H1 (cell line): ENCODE results near the gene ZMYM2. TPM values are rescaled to one million over a fixed set of nuclear protein-coding genes. Genes with fewer than 3 reads are reported as not detected.

Experiments
- CTCF ChIA-PET: fragments of 300-600 bp; sonication (Branson Sonifier 250); formaldehyde crosslinking; loops from one replicate; lab custom pipeline; 2021; ENCODE audit not compliant: partially characterized antibody; lab: Charles Lee
- POLR2A ChIA-PET: fragments of 300-600 bp; sonication (Branson Sonifier 250); formaldehyde crosslinking; loops from one replicate; lab custom pipeline; 2021; ENCODE audit warnings: inconsistent platforms; ENCODE audit not compliant: partially characterized antibody; lab: Charles Lee
- DNase-seq, 2 experiments: peaks; one replicate each; pipeline versions ENCODE4 v3.0.0 to v3.0.0-alpha.2; 2010 to 2022; ENCODE audit warnings: low spot score in 2 of 2, low read depth in 1 of 2, mixed read lengths in 1 of 2
- FAIRE-seq: peaks from 2 replicates; lab custom pipeline; 2011; peaks lifted over from hg19 to GRCh38; lab: Jason Lieb, UNC
- H2AFZ ChIP-seq: 2 replicates; pipeline ENCODE4 v1.8.1; 2012; ENCODE audit warnings: low read length, inconsistent platforms
- H2AK5ac ChIP-seq: 2 replicates; pipeline ENCODE4 v1.6.1; 2013; ENCODE audit warnings: low read depth, low read length
- H2BK120ac ChIP-seq: replicated peaks from 2 replicates; pipeline ENCODE3; 2013; ENCODE audit warnings: low read depth, low read length, inconsistent platforms
- H2BK12ac ChIP-seq: 2 replicates; pipeline ENCODE4 v1.6.1; 2013; ENCODE audit warnings: low read depth, low read length
- H2BK15ac ChIP-seq: 2 replicates; pipeline ENCODE4 v1.6.1; 2013; ENCODE audit warnings: low read length
- H2BK20ac ChIP-seq: 2 replicates; pipeline ENCODE4 v1.6.1; 2013; ENCODE audit warnings: low read length
- H2BK5ac ChIP-seq: 2 replicates; pipeline ENCODE4 v1.6.1; 2013; ENCODE audit warnings: low read depth, low read length
- H3K14ac ChIP-seq: 2 replicates; pipeline ENCODE4 v1.6.1; 2013; ENCODE audit warnings: inconsistent platforms; ENCODE audit not compliant: insufficient read length
- H3K18ac ChIP-seq: 2 replicates; pipeline ENCODE4 v1.6.1; 2013; ENCODE audit warnings: low read length; ENCODE audit errors: extremely low read depth
- H3K23ac ChIP-seq: 2 replicates; pipeline ENCODE4 v1.6.1; 2013; ENCODE audit warnings: inconsistent platforms; ENCODE audit not compliant: insufficient read length
- H3K23me2 ChIP-seq: 2 replicates; pipeline ENCODE4 v1.6.1; 2013; ENCODE audit warnings: low read depth, low read length
- H3K27ac ChIP-seq: 2 replicates; pipeline ENCODE4 v1.6.1; 2011; ENCODE audit warnings: low read depth, low read length, inconsistent platforms
- H3K27me3 ChIP-seq, 4 experiments: replicated peaks in 1 of 4; 1 replicate in 1 of 4; 2 replicates in 3 of 4; pipeline versions ENCODE4 v1.6.1 to v1.8.1; 2011 to 2013; ENCODE audit warnings: low read length in 3 of 4, mild to moderate bottlenecking in 3 of 4, inconsistent platforms in 2 of 4, mixed read lengths in 2 of 4, moderate library complexity in 1 of 4; ENCODE audit not compliant: control insufficient read depth in 3 of 4, insufficient read depth in 3 of 4; ENCODE audit errors: extremely low read depth in 1 of 4
- H3K36me3 ChIP-seq, 4 experiments: 2 replicates each; pipeline versions ENCODE4 v1.6.1 to v1.8.1; 2011 to 2013; ENCODE audit warnings: mild to moderate bottlenecking in 4 of 4, low read length in 3 of 4, moderate library complexity in 2 of 4, control low read depth in 1 of 4, inconsistent platforms in 1 of 4; ENCODE audit not compliant: insufficient read depth in 4 of 4, control insufficient read depth in 2 of 4
- H3K4ac ChIP-seq: replicated peaks from 2 replicates; pipeline ENCODE3; 2013; ENCODE audit warnings: low read length, low read depth, mixed read lengths, inconsistent platforms; ENCODE audit not compliant: insufficient read length
- H3K4me1 ChIP-seq, 4 experiments: replicated peaks in 1 of 4; 1 replicate in 1 of 4; 2 replicates in 3 of 4; pipeline versions ENCODE4 v1.6.1 to v1.8.1; 2011 to 2013; ENCODE audit warnings: low read length in 3 of 4, inconsistent platforms in 2 of 4, mixed read lengths in 1 of 4; ENCODE audit not compliant: insufficient read depth in 4 of 4, control insufficient read depth in 3 of 4
- H3K4me2 ChIP-seq, 2 experiments: 2 replicates each; pipeline versions ENCODE4 v1.6.1 to v1.8.1; 2011 to 2013; ENCODE audit warnings: low read depth in 2 of 2, low read length in 2 of 2, control low read depth in 1 of 2, inconsistent platforms in 1 of 2, mild to moderate bottlenecking in 1 of 2; ENCODE audit not compliant: insufficient read depth in 1 of 2
- H3K4me3 ChIP-seq, 4 experiments: fragments of 200-600, 300-600 bp in 1 of 4; sonication (generic), shearing (Covaris generic), sonication (Bioruptor Twin) in 1 of 4; 2 replicates each; pipeline versions ENCODE4 v1.5.1 to v1.8.1; 2011 to 2016; ENCODE audit warnings: low read length in 4 of 4, low read depth in 3 of 4, control low read depth in 2 of 4, inconsistent platforms in 2 of 4, mild to moderate bottlenecking in 2 of 4, mixed read lengths in 1 of 4, moderate library complexity in 1 of 4; ENCODE audit not compliant: insufficient read depth in 2 of 4; ENCODE audit errors: extremely low read depth in 1 of 4
- H3K56ac ChIP-seq: replicated peaks from 2 replicates; pipeline ENCODE3; 2013; ENCODE audit warnings: low read depth, mild to moderate bottlenecking, mixed read lengths, low read length, inconsistent platforms; ENCODE audit not compliant: insufficient read length
- H3K79me1 ChIP-seq: 2 replicates; pipeline ENCODE4 v1.6.1; 2013; ENCODE audit warnings: low read depth, low read length, control low read depth
- H3K79me2 ChIP-seq, 2 experiments: 2 replicates each; pipeline versions ENCODE4 v1.6.1 to v1.8.1; 2012 to 2013; ENCODE audit warnings: low read length in 2 of 2, mild to moderate bottlenecking in 2 of 2, inconsistent platforms in 1 of 2; ENCODE audit not compliant: insufficient read depth in 2 of 2, control insufficient read depth in 1 of 2
- H3K9ac ChIP-seq, 4 experiments: replicated peaks in 1 of 4; 1 replicate in 1 of 4; 2 replicates in 3 of 4; pipeline versions ENCODE4 v1.6.1 to v1.8.1; 2011 to 2013; ENCODE audit warnings: low read depth in 3 of 4, low read length in 3 of 4, control low read depth in 2 of 4, mild to moderate bottlenecking in 2 of 4, moderate library complexity in 2 of 4, inconsistent platforms in 1 of 4; ENCODE audit errors: extremely low read depth in 1 of 4
- H3K9me3 ChIP-seq, 2 experiments: 2 replicates each; pipeline versions ENCODE4 v1.6.1 to v1.8.1; 2012 to 2013; ENCODE audit warnings: mild to moderate bottlenecking in 2 of 2, moderate library complexity in 2 of 2, control low read depth in 1 of 2, inconsistent platforms in 1 of 2, low read depth in 1 of 2, low read length in 1 of 2, mixed read lengths in 1 of 2; ENCODE audit not compliant: insufficient read depth in 2 of 2
- H4K20me1 ChIP-seq, 2 experiments: replicated peaks in 1 of 2; 2 replicates each; pipeline versions ENCODE3 to v1.8.1; 2011 to 2013; ENCODE audit warnings: inconsistent platforms in 2 of 2, low read length in 2 of 2, mild to moderate bottlenecking in 1 of 2; ENCODE audit not compliant: insufficient read depth in 2 of 2, control insufficient read depth in 1 of 2
- H4K5ac ChIP-seq: 2 replicates; pipeline ENCODE4 v1.6.1; 2013; ENCODE audit warnings: low read length, low read depth, mixed read lengths, inconsistent platforms; ENCODE audit not compliant: insufficient read length
- H4K8ac ChIP-seq: 2 replicates; pipeline ENCODE4 v1.8.0; 2013; ENCODE audit warnings: mild to moderate bottlenecking, moderate library complexity, low read length, inconsistent platforms; ENCODE audit not compliant: insufficient read depth; ENCODE audit errors: extremely low read depth
- H4K91ac ChIP-seq: replicated peaks from 2 replicates; pipeline ENCODE3; 2013; ENCODE audit warnings: low read length, mixed read lengths, inconsistent platforms; ENCODE audit not compliant: insufficient read length
- EZH2 ChIP-seq: fragments of 200-600 bp; sonication (generic); IDR thresholded peaks from 2 replicates; pipeline ENCODE4 v1.7.1; 2012; ENCODE audit warnings: low read depth, mild to moderate bottlenecking, moderate library complexity, low read length, inconsistent platforms; ENCODE audit not compliant: severe bottlenecking
- HDAC2 ChIP-seq, 2 experiments: fragments of 300-600 bp in 1 of 2; sonication (generic) in 1 of 2; IDR thresholded peaks; 2 replicates each; pipeline ENCODE4 v1.6.1; 2011 to 2012; ENCODE audit warnings: low read depth in 2 of 2, low read length in 2 of 2, mild to moderate bottlenecking in 2 of 2, moderate library complexity in 2 of 2, borderline replicate concordance in 1 of 2, inconsistent platforms in 1 of 2
- RBBP5 ChIP-seq: IDR thresholded peaks from 2 replicates; pipeline ENCODE4 v1.7.1; 2012; ENCODE audit warnings: low read depth, mild to moderate bottlenecking, inconsistent platforms, low read length, moderate library complexity, borderline replicate concordance
- RNF2 ChIP-seq: fragments of 200-900, 300-1000 bp; sonication (generic); IDR thresholded peaks from 2 replicates; pipeline ENCODE4 v1.7.1; 2016; ENCODE audit warnings: borderline replicate concordance, low read depth, mild to moderate bottlenecking, antibody characterized with exemption, low read length; ENCODE audit not compliant: poor library complexity, severe bottlenecking; ENCODE audit errors: missing control alignments
- SAP30 ChIP-seq: fragments of 300-600 bp; sonication (generic); IDR thresholded peaks from 2 replicates; pipeline ENCODE4 v1.7.1; 2012; ENCODE audit warnings: low read length, moderate library complexity, mild to moderate bottlenecking, inconsistent platforms; ENCODE audit not compliant: insufficient read depth, insufficient replicate concordance
- SIX5 ChIP-seq: IDR thresholded peaks from 2 replicates; pipeline ENCODE4 v1.6.1; 2011; ENCODE audit warnings: mild to moderate bottlenecking, low read depth, low read length
- SP2 ChIP-seq: IDR thresholded peaks from 2 replicates; pipeline ENCODE4 v1.6.1; 2012; ENCODE audit warnings: mild to moderate bottlenecking, low read length, inconsistent platforms
- TEAD4 ChIP-seq: IDR thresholded peaks from 2 replicates; pipeline ENCODE4 v1.6.1; 2012; ENCODE audit warnings: low read depth, low read length, inconsistent platforms, mixed read lengths
- ZNF274 ChIP-seq: IDR thresholded peaks from 2 replicates; pipeline ENCODE4 v1.7.0; 2012; ENCODE audit warnings: low read length, borderline replicate concordance; ENCODE audit errors: extremely low read depth
- WGBS, 2 experiments: shearing (Covaris generic) in 1 of 2; methylation state at CpG; one replicate each; pipeline versions ENCODE4 v1.1.6 to v1.1.7; 2013 to 2015; ENCODE audit warnings: low lambda C conversion rate in 2 of 2, mixed read lengths in 2 of 2, inconsistent platforms in 1 of 2, low coverage in 1 of 2, missing lambda C conversion rate in 1 of 2; ENCODE audit not compliant: insufficient replicate concordance in 2 of 2, insufficient coverage in 1 of 2, insufficient read length in 1 of 2; ENCODE audit errors: extremely low coverage in 1 of 2, missing lambda C conversion rate in 1 of 2; 5-methylcytosine and 5-hydroxymethylcytosine counted together
- polyA plus RNA-seq, 7 experiments: library from polyadenylated mRNA; depleted of rRNA in 3 of 7; stranded (reverse) in 5 of 7; unstranded in 2 of 7; fragments of >200 nt in 5 of 7; fragments of 200-250 nt in 2 of 7; gene quantifications; 1 replicate in 5 of 7; 2 replicates in 1 of 7; 4 replicates in 1 of 7; pipeline versions ENCODE4 v1.2.1 to v1.2.3, GENCODE V29; 2011 to 2013; ENCODE audit warnings: missing spikeins in 2 of 7, mixed read lengths in 2 of 7
- total RNA-seq: library from RNA; stranded (reverse); fragmentation: NEBNext Ultra II Directional; extraction: Animal tissue kit (Norgen Biotek cat#: 25700); gene quantifications from 2 replicates; pipeline ENCODE4 v1.2.1, GENCODE V29; 2021
- TF ChIP-seq, protein P1 (sequence below): IDR thresholded peaks from 2 replicates; pipeline ENCODE4 v1.6.1; 2011; ENCODE audit warnings: low read length, improper control_type of control experiment

ZMYM2 gene
- total and polyA plus RNA-seq, 2 of the 8 experiments (the other 6 are each of a cell fraction or from before 2014, with no cell fraction given) = 41.2 to 159 TPM

GRCh38 chr13:20043207-20043925, 84.8 kb downstream of the ZMYM2 start:
- FAIRE-seq (no peak), DNase-seq (no peak)
- no peak overlapping the region for H4K5ac ChIP-seq
- no peak overlapping the region for H3K4me3 ChIP-seq
- CTCF ChIA-PET = no interaction called here
- H3K23me2 ChIP-seq = no peaks in the 10 kb centered on the region
- no peak overlapping the region for H3K4me2 ChIP-seq
- H3K79me1 ChIP-seq = peaks cover 8% of the 10 kb centered on the region
- POLR2A ChIA-PET = interaction anchor here (1.1 kb wide), 1 partner anchor 13 kb away, joined by 3 read pairs; no protein-coding TSS in a partner anchor
- H3K36me3 ChIP-seq = peaks cover 0 to 42% (median 7%) of the 10 kb centered on the region in 4 experiments; a peak in 4 of 8 replicates
- no peak overlapping the region for H3K27ac ChIP-seq
- H2BK12ac ChIP-seq = no peak overlapping the region
- H3K4me1 ChIP-seq = peaks cover 0 to 3% (median 0%) of the 10 kb centered on the region in 4 experiments; a peak in 1 of 7 replicates
- no peak overlapping the region for H4K91ac ChIP-seq
- 88% methylated on average over 10 of the region's 11 CpGs; no CpG with 5 or more reads in 1 of the 2 experiments for WGBS, 2 experiments
- H4K8ac ChIP-seq = no peak overlapping the region; the same call in 1 of the 2 replicates
- no peak overlapping the region for H2AK5ac ChIP-seq
- H3K56ac ChIP-seq = no peak overlapping the region
- H3K27me3 ChIP-seq = no peaks in the 10 kb centered on the region
- no peak overlapping the region for H3K4ac ChIP-seq
- H3K79me2 ChIP-seq = peaks cover 0 to 61% of the 10 kb centered on the region in 2 experiments; a peak in 3 of 4 replicates
- no peak overlapping the region for H2AFZ ChIP-seq
- H4K20me1 ChIP-seq = peaks cover 8 to 15% of the 10 kb centered on the region in 2 experiments
- H3K9me3 ChIP-seq = no peaks in the 10 kb centered on the region
- no peak overlapping the region for H2BK5ac ChIP-seq
- H3K18ac ChIP-seq = no peak overlapping the region
- H2BK120ac ChIP-seq = no peak overlapping the region
- H2BK15ac ChIP-seq = no peak overlapping the region
- no peak overlapping the region for H3K9ac ChIP-seq
- no peak overlapping the region for H2BK20ac ChIP-seq
- H3K14ac ChIP-seq = no peak overlapping the region
- H3K23ac ChIP-seq = no peak overlapping the region
- TF ChIP-seq RBBP5 = no peak
- TF ChIP-seq ZNF274 = no peak
- no peak for TF ChIP-seq HDAC2 (IDR thresholded peaks at IDR 0.05; ENCODE audit: borderline replicate concordance in 1 of 2, low read depth in 2 of 2, low read length in 2 of 2)
- TF ChIP-seq EZH2 = no peak
- TF ChIP-seq TEAD4 = no peak
- no peak for TF ChIP-seq SAP30
- TF ChIP-seq SIX5 = no peak
- no peak for TF ChIP-seq SP2
- TF ChIP-seq, protein P1, sequence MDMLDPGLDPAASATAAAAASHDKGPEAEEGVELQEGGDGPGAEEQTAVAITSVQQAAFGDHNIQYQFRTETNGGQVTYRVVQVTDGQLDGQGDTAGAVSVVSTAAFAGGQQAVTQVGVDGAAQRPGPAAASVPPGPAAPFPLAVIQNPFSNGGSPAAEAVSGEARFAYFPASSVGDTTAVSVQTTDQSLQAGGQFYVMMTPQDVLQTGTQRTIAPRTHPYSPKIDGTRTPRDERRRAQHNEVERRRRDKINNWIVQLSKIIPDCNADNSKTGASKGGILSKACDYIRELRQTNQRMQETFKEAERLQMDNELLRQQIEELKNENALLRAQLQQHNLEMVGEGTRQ = no peak
- no peak for TF ChIP-seq RNF2
